ENCODE data around the gene EIF2D.

Gene EIF2D

GRCh38 chr1:206595581-206596318 lies 16.5 kb downstream of the EIF2D start:
- TF ChIP-seq, protein P1, sequence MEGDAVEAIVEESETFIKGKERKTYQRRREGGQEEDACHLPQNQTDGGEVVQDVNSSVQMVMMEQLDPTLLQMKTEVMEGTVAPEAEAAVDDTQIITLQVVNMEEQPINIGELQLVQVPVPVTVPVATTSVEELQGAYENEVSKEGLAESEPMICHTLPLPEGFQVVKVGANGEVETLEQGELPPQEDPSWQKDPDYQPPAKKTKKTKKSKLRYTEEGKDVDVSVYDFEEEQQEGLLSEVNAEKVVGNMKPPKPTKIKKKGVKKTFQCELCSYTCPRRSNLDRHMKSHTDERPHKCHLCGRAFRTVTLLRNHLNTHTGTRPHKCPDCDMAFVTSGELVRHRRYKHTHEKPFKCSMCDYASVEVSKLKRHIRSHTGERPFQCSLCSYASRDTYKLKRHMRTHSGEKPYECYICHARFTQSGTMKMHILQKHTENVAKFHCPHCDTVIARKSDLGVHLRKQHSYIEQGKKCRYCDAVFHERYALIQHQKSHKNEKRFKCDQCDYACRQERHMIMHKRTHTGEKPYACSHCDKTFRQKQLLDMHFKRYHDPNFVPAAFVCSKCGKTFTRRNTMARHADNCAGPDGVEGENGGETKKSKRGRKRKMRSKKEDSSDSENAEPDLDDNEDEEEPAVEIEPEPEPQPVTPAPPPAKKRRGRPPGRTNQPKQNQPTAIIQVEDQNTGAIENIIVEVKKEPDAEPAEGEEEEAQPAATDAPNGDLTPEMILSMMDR (IDR thresholded peaks at IDR 0.05; ENCODE audit: insufficient read depth, low read depth, low read length, missing control alignments): no peak
- no peak for DNase-seq (ENCODE audit: low read depth)
- no peak overlapping the region for H3K4me3 ChIP-seq (ENCODE audit: low read depth, low read length)

DNA sequence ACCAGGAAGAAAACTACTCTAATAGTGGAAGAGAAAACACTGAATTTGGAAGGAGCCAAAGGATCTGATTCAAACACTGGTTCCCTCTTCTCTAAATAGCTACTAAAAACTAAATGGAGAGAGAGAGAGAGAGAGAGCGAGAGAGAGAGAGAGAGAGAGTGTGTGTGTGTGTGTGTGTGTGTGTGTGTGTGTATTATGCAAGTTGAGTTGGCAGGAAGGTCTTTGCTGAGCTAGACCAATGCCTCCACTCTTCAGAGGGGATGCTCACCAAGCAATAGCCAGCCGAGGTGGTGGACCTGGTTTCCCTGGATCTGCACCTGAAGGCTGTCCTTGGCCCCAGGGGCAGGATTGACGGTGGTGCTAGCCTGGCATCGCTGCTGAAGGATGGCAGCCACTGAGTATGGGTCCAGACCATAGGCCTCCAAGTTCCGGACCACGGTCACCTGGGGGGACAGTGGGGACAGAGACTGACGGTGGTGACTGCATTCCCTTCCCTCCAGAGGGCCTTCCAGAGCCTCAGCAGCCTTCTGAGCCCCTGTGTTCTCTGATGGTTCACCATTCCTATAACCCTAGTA lies 18.8 kb downstream of the EIF2D start:
- DNase-seq (ENCODE audit: low read depth): no peak
- TF ChIP-seq, protein P1 (IDR thresholded peaks at IDR 0.05; ENCODE audit: insufficient read depth, low read depth, low read length, missing control alignments): no peak
- no peak overlapping the region for H3K4me3 ChIP-seq (ENCODE audit: low read depth, low read length)

DNA sequence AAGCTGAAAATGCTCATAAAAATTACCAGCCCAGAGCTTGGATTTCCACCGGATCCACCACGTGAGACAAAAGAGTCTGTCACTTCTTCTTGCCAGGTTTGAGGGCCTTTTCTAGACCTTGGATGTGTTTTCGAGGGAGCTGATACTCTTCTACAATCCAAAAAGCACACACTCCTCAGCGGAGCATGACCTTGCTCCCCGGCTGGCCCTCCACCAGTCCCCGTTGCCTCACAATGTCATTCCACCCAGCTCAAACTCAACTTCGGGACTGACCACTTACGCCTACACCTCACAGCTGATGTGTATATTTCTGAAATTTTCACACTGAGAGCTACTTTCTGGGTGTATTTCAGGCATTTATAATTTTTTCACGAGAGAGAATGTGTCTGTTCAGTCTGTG lies 20.6 kb downstream of the EIF2D start:
- no peak for DNase-seq (ENCODE audit: low read depth)
- TF ChIP-seq, protein P1 (IDR thresholded peaks at IDR 0.05; ENCODE audit: insufficient read depth, low read depth, low read length, missing control alignments): no peak
- no peak overlapping the region for H3K4me3 ChIP-seq (ENCODE audit: low read depth, low read length)

DNA sequence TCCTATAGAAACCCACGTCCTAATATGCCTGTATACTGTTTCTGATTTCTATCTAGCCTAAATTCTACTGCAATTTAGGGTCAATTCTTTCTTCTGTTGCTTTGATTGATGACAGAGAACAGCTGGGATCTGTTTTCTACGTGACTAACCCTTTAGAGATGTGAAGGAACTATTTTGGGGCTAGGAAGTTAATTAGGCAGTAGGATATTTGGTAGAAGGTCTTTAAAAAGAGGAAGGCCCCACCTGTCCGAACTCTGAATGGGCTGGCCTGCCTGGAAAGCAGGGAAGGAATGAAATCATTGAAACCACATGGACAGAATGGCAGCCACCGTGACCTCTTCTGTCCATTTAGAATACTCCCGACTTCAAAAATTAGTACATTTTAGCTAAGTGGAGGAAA lies 21.0 kb downstream of the EIF2D start:
- H3K4me3 ChIP-seq (ENCODE audit: low read depth, low read length): no peak overlapping the region
- DNase-seq (ENCODE audit: low read depth): no peak
- TF ChIP-seq, protein P1 (IDR thresholded peaks at IDR 0.05; ENCODE audit: insufficient read depth, low read depth, low read length, missing control alignments): no peak

- TF ChIP-seq, protein P1 (IDR thresholded peaks at IDR 0.05; ENCODE audit: insufficient read depth, low read depth, low read length, missing control alignments): peak; percentile 50
- no peak overlapping the region for H3K4me3 ChIP-seq (ENCODE audit: low read depth, low read length)
- peak; percentile 58 for DNase-seq (ENCODE audit: low read depth)
Observed at GRCh38 chr1:206590025-206590758, 22.1 kb downstream of the EIF2D start.

- H3K4me3 ChIP-seq (ENCODE audit: low read depth, low read length): no peak overlapping the region
- DNase-seq (ENCODE audit: low read depth): no peak
- TF ChIP-seq, protein P1 (IDR thresholded peaks at IDR 0.05; ENCODE audit: insufficient read depth, low read depth, low read length, missing control alignments): no peak
Observed at GRCh38 chr1:206589206-206589605, 23.1 kb downstream of the EIF2D start.

All from GM12865 (cell line).